BE2C (cell line): ENCODE data around the gene CYBA.
"Not testable (repeated sequence)": the region's sequence is repeated elsewhere in the genome, so short reads cannot be mapped to it uniquely, and the experiment has no call there.

Experiments
- DNase-seq: peaks from one replicate; pipeline ENCODE4 v3.0.0-alpha.2; 2020
- H3K27me3 ChIP-seq: fragments of 250-450 bp; sonication (Bioruptor Pico); 2 replicates; pipeline ENCODE4 v1.5.1; 2020; ENCODE audit warnings: mild to moderate bottlenecking
- H3K36me3 ChIP-seq: fragments of 250-450 bp; sonication (Bioruptor Pico); 2 replicates; pipeline ENCODE4 v1.5.1; 2020; ENCODE audit warnings: mild to moderate bottlenecking
- H3K4me1 ChIP-seq: fragments of 250-450 bp; sonication (Bioruptor Pico); 2 replicates; pipeline ENCODE4 v1.5.1; 2020
- H3K4me3 ChIP-seq: 2 replicates; pipeline ENCODE4 v1.5.1; 2011; ENCODE audit warnings: low read depth, low read length
- H3K9me3 ChIP-seq: fragments of 250-450 bp; sonication (Bioruptor Pico); 2 replicates; pipeline ENCODE4 v1.5.1; 2020
- TF ChIP-seq, protein P1 (sequence below): IDR thresholded peaks from 2 replicates; pipeline ENCODE4 v1.5.1; 2012; ENCODE audit warnings: mild to moderate bottlenecking, low read depth, low read length

Gene CYBA

DNA sequence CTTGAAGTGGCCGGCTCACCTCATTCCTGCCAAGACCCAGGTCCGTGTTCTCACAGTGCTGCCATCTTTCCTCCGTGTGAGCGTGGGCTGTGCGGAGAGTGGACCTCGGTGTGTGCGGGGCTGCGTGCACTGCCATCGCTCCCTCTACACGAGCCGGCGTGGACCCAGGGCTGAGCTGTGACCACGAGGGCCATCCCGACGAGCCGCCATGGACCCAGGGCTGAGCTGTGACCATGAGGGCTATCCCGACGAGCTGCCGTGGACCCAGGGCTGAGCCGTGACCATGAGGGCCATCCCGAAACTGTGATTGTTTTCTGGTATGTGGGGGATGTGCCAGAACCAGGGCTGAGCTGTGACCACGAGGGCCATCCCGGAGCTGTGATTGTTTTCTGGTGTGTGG is 21.0 kb upstream of the CYBA start:
- TF ChIP-seq, protein P1, sequence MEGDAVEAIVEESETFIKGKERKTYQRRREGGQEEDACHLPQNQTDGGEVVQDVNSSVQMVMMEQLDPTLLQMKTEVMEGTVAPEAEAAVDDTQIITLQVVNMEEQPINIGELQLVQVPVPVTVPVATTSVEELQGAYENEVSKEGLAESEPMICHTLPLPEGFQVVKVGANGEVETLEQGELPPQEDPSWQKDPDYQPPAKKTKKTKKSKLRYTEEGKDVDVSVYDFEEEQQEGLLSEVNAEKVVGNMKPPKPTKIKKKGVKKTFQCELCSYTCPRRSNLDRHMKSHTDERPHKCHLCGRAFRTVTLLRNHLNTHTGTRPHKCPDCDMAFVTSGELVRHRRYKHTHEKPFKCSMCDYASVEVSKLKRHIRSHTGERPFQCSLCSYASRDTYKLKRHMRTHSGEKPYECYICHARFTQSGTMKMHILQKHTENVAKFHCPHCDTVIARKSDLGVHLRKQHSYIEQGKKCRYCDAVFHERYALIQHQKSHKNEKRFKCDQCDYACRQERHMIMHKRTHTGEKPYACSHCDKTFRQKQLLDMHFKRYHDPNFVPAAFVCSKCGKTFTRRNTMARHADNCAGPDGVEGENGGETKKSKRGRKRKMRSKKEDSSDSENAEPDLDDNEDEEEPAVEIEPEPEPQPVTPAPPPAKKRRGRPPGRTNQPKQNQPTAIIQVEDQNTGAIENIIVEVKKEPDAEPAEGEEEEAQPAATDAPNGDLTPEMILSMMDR = no peak
- Histone ChIP-seq H3K9me3 (no peaks in the 10 kb centered on the region), H3K4me1 (no peaks in the 10 kb centered on the region), H3K27me3 (no peaks in the 10 kb centered on the region), H3K4me3 (no peak overlapping the region), H3K36me3 (no peaks in the 10 kb centered on the region)
- no peak for DNase-seq

DNA sequence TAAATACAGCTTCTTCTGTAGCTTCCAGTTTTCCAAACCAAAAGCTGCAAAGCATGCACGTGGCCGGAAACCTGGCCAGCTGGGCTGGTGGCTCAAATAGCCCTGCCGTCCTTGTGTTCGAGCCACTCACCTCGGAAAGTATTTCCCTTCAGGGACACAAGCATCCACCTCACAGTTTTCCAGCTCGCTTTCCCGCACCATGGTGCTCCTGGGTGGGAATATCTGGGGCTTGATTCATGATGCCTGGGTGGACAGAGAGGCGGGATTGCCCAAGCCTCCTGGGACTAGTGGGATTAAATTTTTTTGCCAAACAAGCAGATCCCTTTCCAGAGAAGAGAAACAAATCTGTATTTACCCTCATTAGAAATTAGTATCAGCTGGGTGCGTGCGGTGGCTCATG is 19.1 kb upstream of the CYBA start:
- Histone ChIP-seq H3K4me3 (no peak overlapping the region), H3K9me3 (no peaks in the 10 kb centered on the region), H3K27me3 (no peaks in the 10 kb centered on the region), H3K36me3 (no peaks in the 10 kb centered on the region), H3K4me1 (no peaks in the 10 kb centered on the region)
- DNase-seq = no peak
- TF ChIP-seq, protein P1 = no peak

DNA sequence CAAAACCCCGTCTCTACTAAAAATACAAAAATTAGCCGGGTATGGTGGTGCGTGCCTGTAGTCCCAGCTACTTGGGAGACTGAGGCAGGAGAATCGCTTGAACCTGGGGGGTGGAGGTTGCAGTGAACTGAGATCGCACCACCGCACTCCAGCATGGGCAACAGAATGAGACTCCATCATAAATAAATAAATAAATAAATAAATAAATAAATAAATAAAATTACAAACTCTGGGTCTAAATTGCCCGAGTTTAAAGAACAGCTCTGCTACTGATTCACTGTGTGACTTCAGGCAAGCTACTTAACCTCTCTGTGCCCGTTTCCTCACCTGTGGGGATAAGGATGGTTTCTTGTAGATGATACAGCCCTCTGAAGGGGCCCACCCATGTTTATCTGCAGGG is 18.6 kb upstream of the CYBA start:
- H3K36me3 ChIP-seq, H3K4me3 ChIP-seq, H3K4me1 ChIP-seq, H3K9me3 ChIP-seq, DNase-seq, H3K27me3 ChIP-seq: not testable (repeated sequence)

DNA sequence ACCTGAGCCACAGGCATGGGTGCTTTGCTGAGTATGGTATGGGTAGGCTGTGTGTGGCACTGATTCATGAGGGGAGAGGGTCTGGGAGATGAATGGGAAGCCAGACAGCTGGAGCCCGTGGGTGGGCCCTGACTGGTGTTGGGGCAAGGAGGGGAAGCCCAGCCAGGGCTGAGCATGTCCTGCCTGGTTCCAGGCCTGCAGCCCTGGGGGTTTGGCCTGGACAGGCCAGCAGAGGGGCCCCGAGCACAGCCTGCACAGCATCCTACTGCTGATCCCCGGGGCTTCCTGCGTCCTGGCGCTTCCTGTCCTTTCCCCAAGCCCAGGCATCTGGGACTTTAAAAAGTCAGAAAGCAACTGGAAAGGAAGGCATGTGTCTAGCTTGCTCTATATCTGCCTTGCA is 16.6 kb upstream of the CYBA start:
- Histone ChIP-seq H3K4me1 (no peaks in the 10 kb centered on the region; the same call in 1 of the 2 replicates), H3K27me3 (no peaks in the 10 kb centered on the region), H3K36me3 (no peaks in the 10 kb centered on the region), H3K4me3 (no peak overlapping the region), H3K9me3 (no peaks in the 10 kb centered on the region)
- TF ChIP-seq, protein P1 = peak; percentile 29
- no peak for DNase-seq

DNA sequence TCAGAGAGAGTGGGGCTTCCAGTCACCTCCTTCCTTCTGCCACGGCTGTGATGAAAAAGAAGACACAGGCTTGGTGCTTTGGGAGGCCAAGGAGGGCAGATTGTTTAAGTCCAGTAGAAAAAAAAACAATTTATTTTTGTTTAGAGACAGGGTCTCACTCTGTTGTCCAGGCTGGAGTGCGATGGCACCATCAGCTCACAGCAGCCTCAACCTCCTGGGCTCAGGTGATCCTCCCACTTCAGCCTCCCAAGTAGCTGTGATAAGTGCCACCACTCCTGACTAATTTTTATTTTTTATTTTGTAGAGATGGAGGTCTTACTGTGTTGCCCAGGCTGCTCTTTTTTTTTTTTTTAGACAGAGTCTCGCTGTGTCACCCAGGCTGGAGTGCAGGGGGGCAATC is 14.7 kb upstream of the CYBA start:
- no peak for DNase-seq
- H3K9me3 ChIP-seq = no peaks in the 10 kb centered on the region
- H3K36me3 ChIP-seq = no peaks in the 10 kb centered on the region
- TF ChIP-seq, protein P1 = no peak
- H3K4me1 ChIP-seq = no peaks in the 10 kb centered on the region; the same call in 1 of the 2 replicates
- no peak overlapping the region for H3K4me3 ChIP-seq
- H3K27me3 ChIP-seq = no peaks in the 10 kb centered on the region

DNA sequence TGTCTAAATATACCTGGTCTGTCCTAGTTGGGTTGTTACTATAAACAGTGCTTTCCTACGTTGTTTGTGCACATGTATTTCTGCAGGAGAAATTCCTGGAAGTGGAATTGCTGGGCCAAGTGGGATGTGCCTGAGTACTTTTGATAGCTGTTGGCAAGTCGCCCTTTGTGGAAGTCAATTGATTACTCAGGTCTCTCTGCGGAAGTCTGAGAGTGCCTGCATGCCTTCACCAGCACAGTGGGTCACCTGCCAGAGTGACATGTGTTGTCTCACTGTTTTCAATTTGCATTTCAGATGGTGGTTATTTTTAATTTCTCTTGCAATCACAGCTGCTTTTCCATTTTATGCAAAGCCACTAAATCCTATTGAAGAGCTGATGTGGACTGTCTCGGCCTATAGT is 14.3 kb upstream of the CYBA start:
- H3K4me3 ChIP-seq = no peak overlapping the region
- H3K4me1 ChIP-seq = no peaks in the 10 kb centered on the region; the same call in 1 of the 2 replicates
- TF ChIP-seq, protein P1 = no peak
- H3K27me3 ChIP-seq = no peaks in the 10 kb centered on the region
- H3K9me3 ChIP-seq = no peaks in the 10 kb centered on the region
- DNase-seq = no peak
- H3K36me3 ChIP-seq = no peaks in the 10 kb centered on the region
